Stomach (tissue), 9 donors: ENCODE results near the gene RIN2. TPM values are rescaled to one million over a fixed set of nuclear protein-coding genes. Genes with fewer than 3 reads are reported as not detected.

Experiments used
- DNase-seq, 2 donors: peaks; one replicate each; pipeline versions ENCODE4 v3.0.0 to v3.0.0-alpha.2; 2013 to 2019
- H3K27ac ChIP-seq, 5 donors: fragments of 200-600 bp in 4 of 5; sonication (generic) in 4 of 5; one replicate each; pipeline ENCODE4 v1.5.1; 2013 to 2019; ENCODE audit warnings: mild to moderate bottlenecking in 1 of 5, moderate library complexity in 1 of 5
- H3K27me3 ChIP-seq, 3 donors: fragments of 200-600 bp; sonication (generic); one replicate each; pipeline ENCODE4 v1.5.1; 2017 to 2019; ENCODE audit warnings: mixed run types in 1 of 3
- H3K36me3 ChIP-seq, 4 donors: fragments of 200-600 bp; sonication (generic); 1 replicate in 3 of 4; 2 replicates in 1 of 4; pipeline ENCODE4 v1.5.1; 2016 to 2019
- H3K4me1 ChIP-seq, 4 donors: fragments of 200-600 bp; sonication (generic); one replicate each; pipeline ENCODE4 v1.5.1; 2016 to 2019
- H3K4me3 ChIP-seq, 4 donors: fragments of 200-600 bp; sonication (generic) in 3 of 4; one replicate each; pipeline ENCODE4 v1.5.1; 2016 to 2019; ENCODE audit warnings: mild to moderate bottlenecking in 1 of 4
- H3K9me3 ChIP-seq, 4 donors: fragments of 200-600 bp; sonication (generic); one replicate each; pipeline ENCODE4 v1.5.1; 2016 to 2019
- CTCF ChIP-seq, 7 experiments: fragments of 450-650 bp in 4 of 7; fragments of 200-600 bp in 3 of 7; sonication (generic) in 3 of 7; IDR thresholded peaks; one replicate each; pipeline ENCODE4 v1.5.1; 2016 to 2019; ENCODE audit warnings: antibody characterized with exemption in 7 of 7, control low read depth in 2 of 7, mild to moderate bottlenecking in 1 of 7
- EP300 ChIP-seq: sonication (generic); formaldehyde crosslinking; IDR thresholded peaks from one replicate; pipeline ENCODE4 v1.6.1; 2017; ENCODE audit warnings: antibody characterized with exemption
- POLR2A ChIP-seq, 4 donors: fragments of 450-650 bp; IDR thresholded peaks; one replicate each; pipeline ENCODE4 v1.6.1; 2016; ENCODE audit warnings: antibody characterized with exemption in 4 of 4, control low read depth in 2 of 4, mild to moderate bottlenecking in 1 of 4, moderate library complexity in 1 of 4
- POLR2AphosphoS5 ChIP-seq, 3 donors: sonication (generic); formaldehyde crosslinking; IDR thresholded peaks; one replicate each; pipeline ENCODE4 v1.6.1; 2016; ENCODE audit warnings: antibody characterized with exemption in 3 of 3
- WGBS, 5 donors: extraction: QIAGEN DNeasy Blood & Tissue Kit in 3 of 5; methylation state at CpG; one replicate each; pipeline versions ENCODE4 v1.1.5 to v1.1.7; 2013 to 2018; 5-methylcytosine and 5-hydroxymethylcytosine counted together
- intact Hi-C: fragments of 100-400 bp; cut with DNase I; formaldehyde crosslinking; loops from one replicate; pipeline ENCODE4 v1.15.1; 2023; ENCODE audit warnings: low total_unique reads
- polyA plus RNA-seq, 3 donors: library from polyadenylated mRNA; stranded (reverse); fragments of 200-250 nt; gene quantifications; one replicate each; pipeline ENCODE4 v1.2.3, GENCODE V29; 2013
- total RNA-seq, 5 donors: library from RNA; depleted of rRNA; stranded (reverse); fragments of >200 nt; gene quantifications; one replicate each; pipeline versions ENCODE4 v1.1.0 to v1.2.3, GENCODE V29; 2014 to 2016
- donor health status: healthy with polysubstance abuse.
- donor health status: Bipolar disorder and iron deficiency.
- donor health status: healthy.

RIN2 gene
- total and polyA plus RNA-seq, 8 donors, result 9.9 to 82.7 (median 27.0) TPM

GRCh38 chr20:19718880-19719279 lies 39.2 kb upstream of the RIN2 start:
- H3K4me3 ChIP-seq, result no peak overlapping the region
- intact Hi-C loops, result no loop called here
- H3K36me3 ChIP-seq, result no peaks in the 10 kb centered on the region
- H3K4me1 ChIP-seq, result no peaks in the 10 kb centered on the region
- no peaks in the 10 kb centered on the region for H3K27me3 ChIP-seq
- TF ChIP-seq POLR2A (IDR thresholded peaks at IDR 0.05), result no peak
- no peak for TF ChIP-seq EP300
- no peak for TF ChIP-seq POLR2AphosphoS5 (IDR thresholded peaks at IDR 0.05)
- no peak for TF ChIP-seq CTCF (IDR thresholded peaks at IDR 0.05)
- no peak for DNase-seq
- no peak overlapping the region for H3K27ac ChIP-seq
- 72 to 81% (median 78%) methylated on average over 3 of the region's 3 CpGs for WGBS, 5 donors
- peaks cover 0 to 8% (median 0%) of the 10 kb centered on the region in 4 donors for H3K9me3 ChIP-seq

GRCh38 chr20:19720991-19721390 lies 37.1 kb upstream of the RIN2 start:
- no peak for DNase-seq
- 90 to 94% (median 92%) methylated on average over 16 to 18 of the region's 18 CpGs for WGBS, 5 donors
- H3K4me3 ChIP-seq, result no peak overlapping the region
- intact Hi-C loops, result no loop called here
- TF ChIP-seq CTCF (IDR thresholded peaks at IDR 0.05) (no peak), POLR2A (IDR thresholded peaks at IDR 0.05) (no peak), EP300 (no peak), POLR2AphosphoS5 (IDR thresholded peaks at IDR 0.05) (no peak)
- no peak overlapping the region for H3K27ac ChIP-seq
- no peaks in the 10 kb centered on the region for H3K36me3 ChIP-seq
- no peaks in the 10 kb centered on the region for H3K4me1 ChIP-seq
- H3K9me3 ChIP-seq, result peaks cover 0 to 8% (median 0%) of the 10 kb centered on the region in 4 donors
- H3K27me3 ChIP-seq, result no peaks in the 10 kb centered on the region

GRCh38 chr20:19723051-19723450 lies 35.0 kb upstream of the RIN2 start:
- H3K4me3 ChIP-seq, result no peak overlapping the region
- DNase-seq, result no peak
- TF ChIP-seq POLR2AphosphoS5 (IDR thresholded peaks at IDR 0.05) (no peak), CTCF (IDR thresholded peaks at IDR 0.05) (no peak), POLR2A (IDR thresholded peaks at IDR 0.05) (no peak), EP300 (no peak)
- no peaks in the 10 kb centered on the region for H3K9me3 ChIP-seq
- no peaks in the 10 kb centered on the region for H3K36me3 ChIP-seq
- 83 to 92% (median 89%) methylated on average over 4 of the region's 4 CpGs for WGBS, 5 donors
- no peak overlapping the region for H3K27ac ChIP-seq
- H3K27me3 ChIP-seq, result no peaks in the 10 kb centered on the region
- intact Hi-C loops, result no loop called here
- H3K4me1 ChIP-seq, result no peaks in the 10 kb centered on the region

- intact Hi-C loops, result no loop called here
- no peak for TF ChIP-seq POLR2A (IDR thresholded peaks at IDR 0.05)
- no peak for TF ChIP-seq CTCF (IDR thresholded peaks at IDR 0.05)
- TF ChIP-seq EP300, result no peak
- no peak for TF ChIP-seq POLR2AphosphoS5 (IDR thresholded peaks at IDR 0.05)
- WGBS, 5 donors, result 83 to 92% (median 84%) methylated on average over 11 of the region's 11 CpGs
Measured at GRCh38 chr20:19723813-19724430, 34.1 kb upstream of the RIN2 start.

More at GRCh38 chr20:19723813-19724430, 34.1 kb upstream of the RIN2 start:
- Histone ChIP-seq H3K4me3 (no peak overlapping the region), H3K4me1 (no peaks in the 10 kb centered on the region), H3K36me3 (no peaks in the 10 kb centered on the region), H3K27ac (no peak overlapping the region), H3K27me3 (no peaks in the 10 kb centered on the region), H3K9me3 (no peaks in the 10 kb centered on the region)
- DNase-seq, result no peak
